IPS-18a (cell line): Measurements from ENCODE around the gene GBA3.

Experiments
- H3K27ac ChIP-seq: one replicate; pipeline ENCODE4 v1.5.1; 2013; ENCODE audit warnings: low read length
- H3K27me3 ChIP-seq: one replicate; pipeline ENCODE4 v1.6.1; 2013; ENCODE audit warnings: mild to moderate bottlenecking, low read length; ENCODE audit not compliant: control insufficient read depth, insufficient read depth
- H3K36me3 ChIP-seq: one replicate; pipeline ENCODE4 v1.6.1; 2013; ENCODE audit warnings: low read depth, low read length; ENCODE audit not compliant: control insufficient read depth
- H3K4me1 ChIP-seq: one replicate; pipeline ENCODE4 v1.6.1; 2013; ENCODE audit warnings: low read depth, low read length; ENCODE audit not compliant: control insufficient read depth
- H3K4me3 ChIP-seq: one replicate; pipeline ENCODE4 v1.5.1; 2013; ENCODE audit warnings: low read length
- H3K9ac ChIP-seq: one replicate; pipeline ENCODE4 v1.6.1; 2013; ENCODE audit warnings: mild to moderate bottlenecking, low read length, moderate library complexity
- H3K9me3 ChIP-seq: one replicate; pipeline ENCODE4 v1.6.1; 2013; ENCODE audit warnings: low read depth, low read length; ENCODE audit not compliant: control insufficient read depth

GBA3 gene

GRCh38 chr4:22787753-22788375 lies 95.1 kb downstream of the GBA3 start:
- Histone ChIP-seq H3K4me1 (no peaks in the 10 kb centered on the region), H3K9me3 (no peaks in the 10 kb centered on the region), H3K9ac (no peak overlapping the region), H3K36me3 (no peaks in the 10 kb centered on the region), H3K27ac (no peak overlapping the region), H3K27me3 (no peaks in the 10 kb centered on the region), H3K4me3 (no peak overlapping the region)

- Histone ChIP-seq H3K9me3 (no peaks in the 10 kb centered on the region), H3K27ac (no peak overlapping the region), H3K36me3 (no peaks in the 10 kb centered on the region), H3K4me3 (no peak overlapping the region), H3K4me1 (no peaks in the 10 kb centered on the region), H3K9ac (no peak overlapping the region), H3K27me3 (no peaks in the 10 kb centered on the region)
Measured at GRCh38 chr4:22790631-22791030, 97.9 kb downstream of the GBA3 start.

- H3K36me3 ChIP-seq: no peaks in the 10 kb centered on the region
- no peaks in the 10 kb centered on the region for H3K27me3 ChIP-seq
- no peaks in the 10 kb centered on the region for H3K9me3 ChIP-seq
- no peak overlapping the region for H3K9ac ChIP-seq
- no peak overlapping the region for H3K27ac ChIP-seq
- no peaks in the 10 kb centered on the region for H3K4me1 ChIP-seq
- no peak overlapping the region for H3K4me3 ChIP-seq
Measured at GRCh38 chr4:22794732-22795131, 102.0 kb downstream of the GBA3 start.

GRCh38 chr4:22801391-22801790 lies 108.7 kb downstream of the GBA3 start:
- no peak overlapping the region for H3K4me3 ChIP-seq
- H3K36me3 ChIP-seq: no peaks in the 10 kb centered on the region
- H3K27ac ChIP-seq: no peak overlapping the region
- no peaks in the 10 kb centered on the region for H3K9me3 ChIP-seq
- H3K4me1 ChIP-seq: no peaks in the 10 kb centered on the region
- H3K9ac ChIP-seq: no peak overlapping the region
- no peaks in the 10 kb centered on the region for H3K27me3 ChIP-seq

- H3K9ac ChIP-seq: no peak overlapping the region
- no peaks in the 10 kb centered on the region for H3K4me1 ChIP-seq
- H3K36me3 ChIP-seq: no peaks in the 10 kb centered on the region
- H3K9me3 ChIP-seq: no peaks in the 10 kb centered on the region
- no peak overlapping the region for H3K4me3 ChIP-seq
- H3K27ac ChIP-seq: no peak overlapping the region
- H3K27me3 ChIP-seq: no peaks in the 10 kb centered on the region
Measured at GRCh38 chr4:22802876-22803275, 110.1 kb downstream of the GBA3 start.

GRCh38 chr4:22803512-22803911 lies 110.8 kb downstream of the GBA3 start:
- Histone ChIP-seq H3K9me3 (no peaks in the 10 kb centered on the region), H3K27ac (no peak overlapping the region), H3K9ac (no peak overlapping the region), H3K36me3 (no peaks in the 10 kb centered on the region), H3K4me1 (no peaks in the 10 kb centered on the region), H3K27me3 (no peaks in the 10 kb centered on the region), H3K4me3 (no peak overlapping the region)

- Histone ChIP-seq H3K36me3 (no peaks in the 10 kb centered on the region), H3K27me3 (no peaks in the 10 kb centered on the region), H3K4me3 (no peak overlapping the region), H3K9me3 (no peaks in the 10 kb centered on the region), H3K27ac (no peak overlapping the region), H3K9ac (no peak overlapping the region), H3K4me1 (no peaks in the 10 kb centered on the region)
Measured at GRCh38 chr4:22814906-22815305, 122.2 kb downstream of the GBA3 start.

- Histone ChIP-seq H3K4me3 (no peak overlapping the region), H3K4me1 (no peaks in the 10 kb centered on the region), H3K9ac (no peak overlapping the region), H3K9me3 (no peaks in the 10 kb centered on the region), H3K36me3 (no peaks in the 10 kb centered on the region), H3K27me3 (no peaks in the 10 kb centered on the region), H3K27ac (no peak overlapping the region)
Measured at GRCh38 chr4:22824091-22824490, 131.4 kb downstream of the GBA3 start.

GRCh38 chr4:22842360-22843018 lies 149.8 kb downstream of the GBA3 start:
- no peaks in the 10 kb centered on the region for H3K36me3 ChIP-seq
- no peak overlapping the region for H3K27ac ChIP-seq
- H3K9me3 ChIP-seq: no peaks in the 10 kb centered on the region
- H3K4me1 ChIP-seq: peaks cover 3% of the 10 kb centered on the region
- no peak overlapping the region for H3K9ac ChIP-seq
- H3K4me3 ChIP-seq: no peak overlapping the region
- H3K27me3 ChIP-seq: no peaks in the 10 kb centered on the region

GRCh38 chr4:22848332-22848731 lies 155.6 kb downstream of the GBA3 start:
- Histone ChIP-seq H3K36me3 (no peaks in the 10 kb centered on the region), H3K4me3 (no peak overlapping the region), H3K27me3 (no peaks in the 10 kb centered on the region), H3K9me3 (no peaks in the 10 kb centered on the region), H3K27ac (no peak overlapping the region), H3K4me1 (no peaks in the 10 kb centered on the region), H3K9ac (no peak overlapping the region)

GRCh38 chr4:22850055-22850454 lies 157.3 kb downstream of the GBA3 start:
- H3K4me1 ChIP-seq: no peaks in the 10 kb centered on the region
- H3K36me3 ChIP-seq: no peaks in the 10 kb centered on the region
- no peaks in the 10 kb centered on the region for H3K27me3 ChIP-seq
- no peak overlapping the region for H3K4me3 ChIP-seq
- no peak overlapping the region for H3K27ac ChIP-seq
- no peaks in the 10 kb centered on the region for H3K9me3 ChIP-seq
- no peak overlapping the region for H3K9ac ChIP-seq

GRCh38 chr4:22850630-22851029 lies 157.9 kb downstream of the GBA3 start:
- Histone ChIP-seq H3K9ac (no peak overlapping the region), H3K9me3 (no peaks in the 10 kb centered on the region), H3K4me3 (no peak overlapping the region), H3K4me1 (no peaks in the 10 kb centered on the region), H3K27me3 (no peaks in the 10 kb centered on the region), H3K27ac (no peak overlapping the region), H3K36me3 (no peaks in the 10 kb centered on the region)
